ENCODE measurements around the gene GLYATL1.

GLYATL1 gene

GRCh38 chr11:58926695-58927094 lies 12.6 kb upstream of the GLYATL1 start:
- Histone ChIP-seq H3K9me3 (ENCODE audit: control insufficient read depth, low read length) (no peaks in the 10 kb centered on the region), H3K4me3 (ENCODE audit: extremely low read depth, insufficient read depth, low read length, poor library complexity, severe bottlenecking) (no peak overlapping the region), H3K36me3 (ENCODE audit: control insufficient read depth, insufficient read depth, low read length) (no peaks in the 10 kb centered on the region), H3K27ac (ENCODE audit: low read depth, low read length, severe bottlenecking) (no peak overlapping the region), H3K4me1 (ENCODE audit: control insufficient read depth, insufficient read depth, low read length, poor library complexity, severe bottlenecking) (peaks cover 4% of the 10 kb centered on the region)
- no CpG with 5 or more reads among the region's 1 CpG for WGBS, 2 experiments (ENCODE audit: insufficient coverage in 2 of 2)

- peaks cover 4% of the 10 kb centered on the region for H3K4me1 ChIP-seq (ENCODE audit: control insufficient read depth, insufficient read depth, low read length, poor library complexity, severe bottlenecking)
- 21 to 22% methylated on average over 12 to 15 of the region's 15 CpGs for WGBS, 2 experiments (ENCODE audit: insufficient coverage in 2 of 2)
- H3K27ac ChIP-seq (ENCODE audit: low read depth, low read length, severe bottlenecking) = no peak overlapping the region
- no peaks in the 10 kb centered on the region for H3K36me3 ChIP-seq (ENCODE audit: control insufficient read depth, insufficient read depth, low read length)
- no peak overlapping the region for H3K4me3 ChIP-seq (ENCODE audit: extremely low read depth, insufficient read depth, low read length, poor library complexity, severe bottlenecking)
- no peaks in the 10 kb centered on the region for H3K9me3 ChIP-seq (ENCODE audit: control insufficient read depth, low read length)
Observed at GRCh38 chr11:58927393-58928106, 11.7 kb upstream of the GLYATL1 start.

DNA sequence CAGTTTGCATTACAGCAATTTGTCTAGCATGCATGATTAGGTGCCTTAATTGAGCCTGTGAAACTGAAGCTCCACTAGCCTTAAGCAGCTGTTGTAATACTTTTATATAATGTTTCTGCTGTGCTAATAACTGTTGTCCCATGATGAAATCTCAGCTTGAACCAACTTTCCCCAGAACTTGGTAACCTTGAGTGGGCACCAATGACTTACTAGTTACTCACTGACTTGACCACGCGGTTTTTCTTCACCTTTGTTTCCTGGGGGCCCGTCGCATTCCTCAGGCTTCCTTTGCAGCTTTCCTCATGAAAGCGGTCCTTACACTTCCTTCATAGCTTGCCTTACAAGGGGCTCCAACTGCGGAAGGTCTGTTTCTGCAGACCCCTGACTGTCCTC lies 11.2 kb upstream of the GLYATL1 start:
- no peak overlapping the region for H3K27ac ChIP-seq (ENCODE audit: low read depth, low read length, severe bottlenecking)
- WGBS, 2 experiments (ENCODE audit: insufficient coverage in 2 of 2) = 21 to 38% methylated on average over 6 of the region's 6 CpGs
- peaks cover 2% of the 10 kb centered on the region for H3K4me1 ChIP-seq (ENCODE audit: control insufficient read depth, insufficient read depth, low read length, poor library complexity, severe bottlenecking)
- H3K4me3 ChIP-seq (ENCODE audit: extremely low read depth, insufficient read depth, low read length, poor library complexity, severe bottlenecking) = no peak overlapping the region
- no peaks in the 10 kb centered on the region for H3K9me3 ChIP-seq (ENCODE audit: control insufficient read depth, low read length)
- no peaks in the 10 kb centered on the region for H3K36me3 ChIP-seq (ENCODE audit: control insufficient read depth, insufficient read depth, low read length)

- H3K27ac ChIP-seq (ENCODE audit: low read depth, low read length, severe bottlenecking) = no peak overlapping the region
- no peaks in the 10 kb centered on the region for H3K36me3 ChIP-seq (ENCODE audit: control insufficient read depth, insufficient read depth, low read length)
- no peak overlapping the region for H3K4me3 ChIP-seq (ENCODE audit: extremely low read depth, insufficient read depth, low read length, poor library complexity, severe bottlenecking)
- H3K9me3 ChIP-seq (ENCODE audit: control insufficient read depth, low read length) = no peaks in the 10 kb centered on the region
- H3K4me1 ChIP-seq (ENCODE audit: control insufficient read depth, insufficient read depth, low read length, poor library complexity, severe bottlenecking) = no peaks in the 10 kb centered on the region
Observed at GRCh38 chr11:58928691-58929090, 10.6 kb upstream of the GLYATL1 start.

GRCh38 chr11:58930926-58931325 lies 8.4 kb upstream of the GLYATL1 start:
- Histone ChIP-seq H3K4me1 (ENCODE audit: control insufficient read depth, insufficient read depth, low read length, poor library complexity, severe bottlenecking) (no peaks in the 10 kb centered on the region), H3K27ac (ENCODE audit: low read depth, low read length, severe bottlenecking) (no peak overlapping the region), H3K9me3 (ENCODE audit: control insufficient read depth, low read length) (no peaks in the 10 kb centered on the region), H3K36me3 (ENCODE audit: control insufficient read depth, insufficient read depth, low read length) (no peaks in the 10 kb centered on the region), H3K4me3 (ENCODE audit: extremely low read depth, insufficient read depth, low read length, poor library complexity, severe bottlenecking) (no peak overlapping the region)
- no CpG with 5 or more reads among the region's 2 CpGs for WGBS, 2 experiments (ENCODE audit: insufficient coverage in 2 of 2)

GRCh38 chr11:58933661-58934060 lies 5.6 kb upstream of the GLYATL1 start:
- Histone ChIP-seq H3K4me1 (ENCODE audit: control insufficient read depth, insufficient read depth, low read length, poor library complexity, severe bottlenecking) (no peaks in the 10 kb centered on the region), H3K4me3 (ENCODE audit: extremely low read depth, insufficient read depth, low read length, poor library complexity, severe bottlenecking) (no peak overlapping the region), H3K36me3 (ENCODE audit: control insufficient read depth, insufficient read depth, low read length) (no peaks in the 10 kb centered on the region), H3K9me3 (ENCODE audit: control insufficient read depth, low read length) (no peaks in the 10 kb centered on the region), H3K27ac (ENCODE audit: low read depth, low read length, severe bottlenecking) (no peak overlapping the region)
- WGBS, 2 experiments (ENCODE audit: insufficient coverage in 2 of 2) = 87 to 94% methylated on average over 2 to 3 of the region's 3 CpGs

GRCh38 chr11:58934945-58935513 lies 4.3 kb upstream of the GLYATL1 start:
- H3K4me3 ChIP-seq (ENCODE audit: extremely low read depth, insufficient read depth, low read length, poor library complexity, severe bottlenecking) = no peak overlapping the region
- H3K4me1 ChIP-seq (ENCODE audit: control insufficient read depth, insufficient read depth, low read length, poor library complexity, severe bottlenecking) = no peaks in the 10 kb centered on the region
- WGBS, 2 experiments (ENCODE audit: insufficient coverage in 2 of 2) = 90 to 93% methylated on average over 5 to 6 of the region's 7 CpGs
- no peaks in the 10 kb centered on the region for H3K9me3 ChIP-seq (ENCODE audit: control insufficient read depth, low read length)
- H3K27ac ChIP-seq (ENCODE audit: low read depth, low read length, severe bottlenecking) = no peak overlapping the region
- H3K36me3 ChIP-seq (ENCODE audit: control insufficient read depth, insufficient read depth, low read length) = no peaks in the 10 kb centered on the region

GRCh38 chr11:58938398-58938797 lies 890 bp upstream of the GLYATL1 start:
- Histone ChIP-seq H3K27ac (ENCODE audit: low read depth, low read length, severe bottlenecking) (no peak overlapping the region), H3K9me3 (ENCODE audit: control insufficient read depth, low read length) (no peaks in the 10 kb centered on the region), H3K36me3 (ENCODE audit: control insufficient read depth, insufficient read depth, low read length) (no peaks in the 10 kb centered on the region), H3K4me1 (ENCODE audit: control insufficient read depth, insufficient read depth, low read length, poor library complexity, severe bottlenecking) (no peaks in the 10 kb centered on the region), H3K4me3 (ENCODE audit: extremely low read depth, insufficient read depth, low read length, poor library complexity, severe bottlenecking) (no peak overlapping the region)
- WGBS, 2 experiments (ENCODE audit: insufficient coverage in 2 of 2) = 55 to 63% methylated on average over 3 to 4 of the region's 4 CpGs

- Histone ChIP-seq H3K4me3 (ENCODE audit: extremely low read depth, insufficient read depth, low read length, poor library complexity, severe bottlenecking) (no peak overlapping the region), H3K9me3 (ENCODE audit: control insufficient read depth, low read length) (no peaks in the 10 kb centered on the region), H3K27ac (ENCODE audit: low read depth, low read length, severe bottlenecking) (no peak overlapping the region), H3K4me1 (ENCODE audit: control insufficient read depth, insufficient read depth, low read length, poor library complexity, severe bottlenecking) (no peaks in the 10 kb centered on the region), H3K36me3 (ENCODE audit: control insufficient read depth, insufficient read depth, low read length) (no peaks in the 10 kb centered on the region)
- WGBS, 2 experiments (ENCODE audit: insufficient coverage in 2 of 2) = 86 to 100% methylated on average over 1 of the region's 1 CpG
Observed at GRCh38 chr11:58940028-58940427, 740 bp downstream of the GLYATL1 start.

DNA sequence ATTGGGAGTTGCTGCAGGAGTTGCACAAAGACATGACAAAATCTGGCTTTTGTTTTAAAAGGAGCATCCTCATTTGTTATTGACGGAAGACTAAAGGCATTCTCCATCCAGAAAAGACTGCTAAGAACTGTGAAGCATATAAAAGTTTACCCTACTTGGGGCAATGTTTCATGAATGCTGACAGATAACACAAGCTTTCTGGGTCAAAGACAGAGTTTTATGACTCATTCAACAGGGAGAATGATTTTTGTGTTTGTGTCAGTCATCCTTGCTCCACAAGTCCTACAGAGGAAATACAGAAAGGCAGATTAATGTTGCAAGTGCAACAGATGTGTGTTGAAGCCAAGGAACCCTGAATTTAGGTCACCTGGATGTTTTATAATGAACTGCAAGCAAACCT lies 2.5 kb downstream of the GLYATL1 start:
- Histone ChIP-seq H3K4me1 (ENCODE audit: control insufficient read depth, insufficient read depth, low read length, poor library complexity, severe bottlenecking) (no peaks in the 10 kb centered on the region), H3K9me3 (ENCODE audit: control insufficient read depth, low read length) (no peaks in the 10 kb centered on the region), H3K4me3 (ENCODE audit: extremely low read depth, insufficient read depth, low read length, poor library complexity, severe bottlenecking) (no peak overlapping the region), H3K27ac (ENCODE audit: low read depth, low read length, severe bottlenecking) (no peak overlapping the region), H3K36me3 (ENCODE audit: control insufficient read depth, insufficient read depth, low read length) (no peaks in the 10 kb centered on the region)
- WGBS, 2 experiments (ENCODE audit: insufficient coverage in 2 of 2) = no CpG with 5 or more reads among the region's 1 CpG

GRCh38 chr11:58945663-58946062 lies 6.4 kb downstream of the GLYATL1 start:
- H3K36me3 ChIP-seq (ENCODE audit: control insufficient read depth, insufficient read depth, low read length) = no peaks in the 10 kb centered on the region
- no peak overlapping the region for H3K27ac ChIP-seq (ENCODE audit: low read depth, low read length, severe bottlenecking)
- no peak overlapping the region for H3K4me3 ChIP-seq (ENCODE audit: extremely low read depth, insufficient read depth, low read length, poor library complexity, severe bottlenecking)
- no peaks in the 10 kb centered on the region for H3K9me3 ChIP-seq (ENCODE audit: control insufficient read depth, low read length)
- H3K4me1 ChIP-seq (ENCODE audit: control insufficient read depth, insufficient read depth, low read length, poor library complexity, severe bottlenecking) = no peaks in the 10 kb centered on the region
